Kidney capillary endothelial cell (primary cell): ENCODE data around the gene ZNF860.
"Not testable (repeated sequence)": the region's sequence is repeated elsewhere in the genome, so short reads cannot be mapped to it uniquely, and the experiment has no call there.

Experiments
- DNase-seq: peaks from one replicate; pipeline ENCODE4 v3.0.0-alpha.2; 2018; ENCODE audit warnings: low spot score

Gene ZNF860

DNA sequence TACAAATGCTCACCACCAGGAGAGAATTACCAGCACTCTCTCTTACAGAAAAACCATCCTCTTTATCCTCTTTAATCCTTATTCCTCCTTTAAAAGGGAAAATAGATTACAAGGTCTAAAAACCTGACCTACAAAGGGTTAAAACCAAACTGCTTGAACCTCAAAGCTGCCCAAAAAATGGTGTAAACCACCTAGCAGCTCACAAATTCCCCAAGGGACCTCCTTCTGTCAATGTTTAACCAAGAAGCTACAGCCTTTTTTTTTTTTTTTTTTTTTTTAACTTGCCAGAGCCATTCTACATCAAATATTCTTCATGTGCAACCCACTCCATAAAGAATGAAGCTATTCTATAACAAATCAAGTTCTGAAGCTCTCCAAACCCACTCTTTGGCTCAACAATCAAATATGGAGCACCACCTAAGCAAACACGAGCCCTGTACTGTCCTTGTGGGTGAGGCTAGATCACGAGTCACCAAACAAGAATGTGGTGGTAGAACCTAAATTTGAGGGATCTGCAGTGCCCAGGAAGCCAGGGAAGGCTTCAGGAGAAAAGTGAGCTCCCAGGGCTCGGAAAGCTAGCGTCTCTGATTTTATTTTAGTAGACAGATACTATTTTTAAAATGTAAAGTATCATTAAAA is 20.6 kb upstream of the ZNF860 start:
- DNase-seq: no peak

DNA sequence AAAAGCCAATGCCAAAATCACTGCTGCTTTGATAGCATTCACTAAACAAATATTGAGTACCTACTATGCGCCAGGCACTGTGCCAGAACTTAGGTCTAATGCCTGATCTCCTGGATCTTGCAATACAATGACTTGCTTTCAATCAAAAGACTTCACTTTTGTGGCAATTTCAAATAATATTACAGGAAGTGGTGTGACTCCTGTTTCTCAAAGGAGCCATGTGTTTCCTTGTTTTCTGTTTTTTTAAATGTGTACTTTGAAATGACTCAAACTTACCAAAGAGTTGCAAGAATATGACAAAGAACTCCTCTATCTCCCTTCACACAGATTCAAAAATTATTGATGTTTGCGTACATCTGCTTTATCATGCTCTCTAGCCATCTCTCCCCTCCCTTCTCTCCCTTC is 18.7 kb upstream of the ZNF860 start:
- DNase-seq: peak; percentile 90

DNA sequence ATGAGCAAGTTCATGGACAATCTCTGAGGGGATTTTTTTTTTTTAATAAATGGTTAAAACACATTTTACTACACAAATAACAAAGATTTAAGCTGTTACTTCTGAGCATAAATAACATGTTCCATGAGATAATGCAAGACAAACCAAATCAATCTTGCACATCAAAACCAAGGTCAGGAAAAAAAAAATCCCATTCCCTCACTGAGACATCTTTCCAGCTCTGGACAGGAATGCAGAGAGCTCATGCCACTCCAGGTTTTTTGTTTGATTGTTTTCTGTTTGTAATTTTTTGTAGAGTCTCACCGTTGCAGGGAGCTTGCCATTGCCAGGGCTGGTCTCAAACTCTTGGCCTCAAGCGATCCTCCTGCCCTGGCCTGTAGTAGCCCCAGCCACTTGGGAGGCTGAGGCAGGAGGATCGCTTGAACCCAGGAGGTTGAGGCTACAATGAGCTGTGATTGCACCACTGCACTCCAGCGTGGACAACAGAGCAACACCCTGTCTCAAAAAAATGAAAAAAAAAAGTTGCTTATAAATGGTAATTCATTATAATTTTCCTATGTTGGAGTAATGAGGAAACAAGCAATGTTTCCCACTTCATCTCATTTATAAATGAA is 14.5 kb upstream of the ZNF860 start:
- DNase-seq: no peak

DNA sequence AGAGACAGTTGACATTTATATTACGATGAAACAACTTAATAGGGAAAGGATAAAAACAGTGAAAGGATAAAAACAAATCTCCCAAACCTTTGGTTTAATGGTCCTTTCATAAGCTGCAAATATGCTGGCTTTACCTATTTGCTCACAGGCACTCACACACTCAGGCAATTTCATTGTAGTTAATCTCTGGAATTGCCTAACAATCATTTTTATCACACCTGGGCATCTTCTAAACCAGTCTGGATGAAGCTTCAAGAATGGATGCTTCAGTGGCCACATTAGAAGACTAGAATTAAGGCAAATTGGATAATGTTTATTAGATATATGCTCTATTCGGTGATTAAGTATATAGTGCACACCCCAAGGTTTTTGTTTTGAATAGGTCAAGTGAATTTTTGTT is 14.0 kb upstream of the ZNF860 start:
- DNase-seq: no peak

DNA sequence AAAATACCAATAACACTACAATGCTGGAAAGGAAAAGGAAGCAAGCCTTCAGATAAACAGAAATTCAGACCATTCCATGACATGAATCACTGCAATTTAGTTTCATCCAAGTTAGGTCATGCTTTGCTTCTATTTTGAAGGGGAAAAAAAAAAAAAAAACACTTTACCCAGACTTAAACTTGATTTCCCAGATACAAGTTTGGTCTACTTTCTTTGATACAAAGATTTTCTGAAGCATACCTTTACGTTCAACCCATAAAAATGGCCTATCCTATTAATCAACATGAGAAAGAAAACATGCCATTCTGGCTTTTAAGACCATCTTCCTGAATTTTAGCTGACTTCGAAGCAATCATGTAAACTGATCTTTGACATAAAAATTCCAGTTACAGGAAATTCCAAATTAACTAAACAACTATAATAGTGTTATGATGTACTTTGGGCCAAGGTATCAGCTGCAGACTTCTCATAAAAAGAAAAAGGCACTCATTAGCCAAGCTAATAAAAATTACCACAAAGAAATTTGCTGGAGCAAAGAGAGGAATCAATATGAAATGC is 13.1 kb upstream of the ZNF860 start:
- DNase-seq: peak; percentile 60

DNA sequence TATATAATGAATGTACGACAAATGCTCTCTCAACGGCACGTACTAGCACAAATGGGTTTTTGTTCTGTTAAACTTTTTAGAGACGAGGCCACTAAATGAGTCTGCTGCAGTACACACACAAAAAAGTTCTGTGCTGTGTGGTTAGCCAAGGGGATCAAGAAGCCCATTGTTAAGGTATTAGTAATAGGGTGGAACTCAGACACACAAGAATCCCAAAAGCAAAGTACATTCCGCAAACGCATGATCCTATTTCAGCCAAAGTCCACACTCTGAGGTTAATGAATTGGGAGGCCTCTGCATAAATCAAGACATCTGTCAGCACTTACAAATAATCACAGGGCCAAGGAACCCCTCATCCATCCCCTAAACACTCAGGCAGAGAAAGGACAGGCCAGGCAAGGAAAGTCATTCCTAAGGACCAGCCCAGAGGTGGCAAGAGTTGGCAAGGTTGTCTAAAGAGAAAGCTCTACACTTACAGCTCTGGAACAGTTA is 12.6 kb upstream of the ZNF860 start:
- peak; percentile 58 for DNase-seq

DNA sequence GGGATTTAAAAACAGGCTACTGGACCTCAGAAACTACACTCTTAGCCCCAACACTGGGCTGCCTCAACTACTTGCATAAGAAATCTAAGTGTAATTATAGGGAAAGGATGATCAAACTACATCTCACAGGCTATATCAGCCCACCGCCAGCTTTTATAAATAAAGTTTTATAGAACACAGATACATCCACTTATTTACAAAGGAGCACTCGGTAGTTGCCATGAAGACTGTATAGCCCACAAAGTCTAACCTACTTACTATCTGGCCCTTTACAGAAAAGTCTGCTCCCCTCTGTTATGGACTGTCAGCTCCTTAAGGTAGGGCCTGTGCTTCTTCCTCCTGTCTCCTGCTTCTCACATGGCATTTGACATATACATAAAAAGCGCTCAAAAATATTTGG is 9.9 kb upstream of the ZNF860 start:
- no peak for DNase-seq

DNA sequence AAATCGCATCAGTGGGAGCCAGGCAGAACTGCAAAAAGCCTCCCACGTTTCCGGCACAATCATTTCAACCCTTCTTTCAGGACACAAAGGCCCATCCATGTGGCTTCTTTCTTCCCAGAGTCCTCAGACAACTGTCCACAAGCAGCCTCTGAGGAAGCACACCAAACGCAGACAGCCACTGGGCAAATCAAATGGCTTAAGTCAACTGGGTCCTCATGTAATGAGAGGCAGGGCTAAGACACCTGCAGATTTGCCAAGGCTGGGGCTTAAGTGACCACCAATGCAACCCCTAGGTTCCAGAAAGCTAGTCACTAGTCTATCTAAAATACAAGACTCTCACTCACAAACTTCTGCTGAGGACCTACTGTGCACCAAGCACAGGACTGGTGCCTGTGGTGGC is 8.5 kb upstream of the ZNF860 start:
- no peak for DNase-seq

DNA sequence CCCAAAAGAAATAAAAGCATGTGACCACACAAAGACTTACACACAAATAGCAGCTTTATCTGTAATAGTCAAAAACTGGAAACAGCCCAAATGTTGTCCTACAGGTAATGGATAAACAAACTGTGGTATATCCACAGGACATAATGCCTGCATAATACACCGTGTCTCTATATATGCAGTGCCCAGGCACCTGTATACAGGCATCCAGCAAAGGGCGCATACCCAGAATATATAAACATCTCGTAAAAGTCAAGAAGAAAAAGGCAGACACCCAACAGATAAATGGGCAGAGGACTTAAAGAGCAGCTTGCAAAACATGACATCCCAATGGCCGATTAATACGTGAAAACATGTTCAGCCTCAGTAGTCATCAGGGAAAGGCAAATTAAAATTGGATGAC is 7.7 kb upstream of the ZNF860 start:
- no peak for DNase-seq

DNA sequence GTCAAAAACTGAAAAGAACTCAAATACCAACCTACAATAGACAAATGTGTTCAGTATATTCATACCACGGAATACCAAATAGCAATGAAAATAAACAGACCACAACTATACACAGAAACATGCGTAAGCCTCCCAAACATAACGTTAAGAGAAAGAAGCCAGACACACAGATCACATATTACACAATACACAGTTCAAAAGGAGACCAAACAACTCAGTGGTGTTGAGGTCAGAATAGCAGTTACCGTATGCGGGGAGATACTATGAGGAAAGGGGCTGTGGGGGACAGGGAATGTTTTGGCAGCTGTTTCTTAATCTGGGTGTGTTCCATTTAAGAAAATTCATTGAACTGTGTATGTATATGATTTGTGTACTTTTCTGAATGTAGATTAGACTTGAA is 7.1 kb upstream of the ZNF860 start:
- no peak for DNase-seq

DNA sequence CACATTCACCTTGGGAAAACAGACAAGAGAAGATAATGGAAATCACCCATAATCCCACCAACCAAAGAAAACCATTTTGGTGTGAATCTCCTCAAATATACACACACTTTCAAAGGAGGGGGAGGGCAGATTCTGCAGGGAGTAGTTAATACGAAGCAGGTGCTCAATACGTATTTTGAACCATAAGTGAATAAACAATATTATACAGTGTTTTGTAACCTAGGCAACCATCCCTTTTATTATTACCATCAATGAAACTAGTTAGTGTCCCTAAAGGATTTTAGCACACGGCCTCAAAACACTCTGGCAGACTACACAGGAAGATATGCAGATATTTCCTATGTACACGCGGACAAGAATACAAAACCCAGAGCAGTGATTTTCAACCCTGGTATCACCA is 6.6 kb upstream of the ZNF860 start:
- DNase-seq: no peak

DNA sequence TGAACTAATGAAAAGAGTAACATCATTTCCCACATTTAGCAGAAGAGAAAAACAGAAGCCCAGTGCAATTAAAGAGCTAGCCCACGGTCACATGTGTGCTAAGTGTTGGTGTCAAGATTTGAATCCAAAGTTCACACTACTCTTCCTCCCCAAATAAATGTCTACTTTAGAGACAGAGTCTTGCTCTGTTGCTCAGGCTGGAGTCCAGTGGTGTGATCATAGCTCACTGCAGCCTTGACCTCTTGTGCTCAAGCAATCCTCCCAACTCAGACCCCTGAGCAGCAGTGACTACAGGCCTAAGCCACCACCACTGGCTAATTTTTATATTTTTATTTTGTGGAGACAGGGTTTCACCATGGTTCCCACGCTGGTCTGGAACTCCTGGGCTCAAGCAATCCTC is 5.2 kb upstream of the ZNF860 start:
- no peak for DNase-seq

DNA sequence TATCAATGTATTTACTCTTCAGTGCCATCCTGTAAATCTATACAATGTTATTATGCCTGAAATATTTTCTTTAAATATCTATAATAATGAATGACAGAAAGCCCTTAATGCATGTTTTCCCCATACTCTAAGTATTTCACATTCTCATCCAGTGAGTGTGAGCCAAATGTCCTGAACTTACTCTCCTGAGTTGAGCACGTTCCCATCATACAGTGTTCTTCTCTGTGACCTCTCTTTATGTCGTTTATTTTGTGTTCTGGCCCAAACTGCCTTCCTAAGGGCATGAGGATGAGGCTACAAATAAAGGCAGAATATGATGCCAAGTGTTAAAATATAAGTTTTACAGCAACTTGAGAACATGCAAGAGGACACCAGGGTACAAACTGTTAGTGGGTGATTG is 3.8 kb upstream of the ZNF860 start:
- no peak for DNase-seq

DNA sequence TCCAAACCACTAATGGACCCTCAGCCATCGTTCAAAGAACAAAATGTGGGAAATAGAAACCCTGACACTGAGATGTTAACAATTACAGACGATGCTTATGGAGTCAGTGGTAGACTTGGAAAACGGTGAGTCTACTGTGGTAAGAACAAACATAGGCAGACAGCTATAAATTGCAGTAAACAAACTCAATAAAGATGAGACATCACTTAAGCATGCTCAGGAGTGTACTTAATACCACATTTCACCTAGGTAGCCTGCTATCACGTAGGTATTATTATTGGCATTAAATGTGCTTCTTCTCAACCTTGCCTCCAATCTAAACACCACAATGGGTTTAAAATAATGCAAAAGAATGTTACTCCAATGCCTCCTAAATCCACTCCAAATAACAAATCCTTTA is 3.0 kb upstream of the ZNF860 start:
- DNase-seq: no peak

DNA sequence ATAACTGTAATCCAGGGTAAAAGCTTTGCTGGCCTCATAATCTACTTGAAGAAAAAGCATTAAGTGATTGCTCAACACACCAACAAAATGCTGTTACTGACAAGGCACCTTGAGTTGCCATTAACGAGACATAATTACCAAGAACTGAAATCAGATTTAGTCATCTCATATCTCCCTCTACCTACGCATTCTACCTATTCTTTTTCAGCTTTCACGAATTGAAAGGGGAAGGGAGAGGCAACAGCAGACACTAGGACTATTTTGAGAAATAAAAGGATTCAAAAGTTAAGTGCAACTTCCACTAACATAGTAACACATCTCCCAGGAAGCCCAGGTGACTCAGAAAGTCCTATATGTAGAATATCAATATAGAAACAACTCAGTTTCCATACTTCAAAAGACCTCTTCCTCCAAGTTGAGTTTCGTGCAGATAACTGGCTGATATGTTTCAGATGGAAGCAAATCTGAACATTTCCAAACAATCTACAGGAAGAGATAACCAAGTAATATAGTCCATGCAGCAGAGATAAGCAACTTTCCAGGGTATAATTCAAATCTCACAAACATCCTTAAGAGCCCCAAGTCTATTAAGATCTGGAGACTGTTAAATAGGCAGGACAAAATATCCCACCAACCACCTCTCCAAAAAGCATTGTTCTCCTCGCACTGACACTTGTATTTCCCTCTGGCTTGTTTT is 2.4 kb upstream of the ZNF860 start:
- no peak for DNase-seq

DNA sequence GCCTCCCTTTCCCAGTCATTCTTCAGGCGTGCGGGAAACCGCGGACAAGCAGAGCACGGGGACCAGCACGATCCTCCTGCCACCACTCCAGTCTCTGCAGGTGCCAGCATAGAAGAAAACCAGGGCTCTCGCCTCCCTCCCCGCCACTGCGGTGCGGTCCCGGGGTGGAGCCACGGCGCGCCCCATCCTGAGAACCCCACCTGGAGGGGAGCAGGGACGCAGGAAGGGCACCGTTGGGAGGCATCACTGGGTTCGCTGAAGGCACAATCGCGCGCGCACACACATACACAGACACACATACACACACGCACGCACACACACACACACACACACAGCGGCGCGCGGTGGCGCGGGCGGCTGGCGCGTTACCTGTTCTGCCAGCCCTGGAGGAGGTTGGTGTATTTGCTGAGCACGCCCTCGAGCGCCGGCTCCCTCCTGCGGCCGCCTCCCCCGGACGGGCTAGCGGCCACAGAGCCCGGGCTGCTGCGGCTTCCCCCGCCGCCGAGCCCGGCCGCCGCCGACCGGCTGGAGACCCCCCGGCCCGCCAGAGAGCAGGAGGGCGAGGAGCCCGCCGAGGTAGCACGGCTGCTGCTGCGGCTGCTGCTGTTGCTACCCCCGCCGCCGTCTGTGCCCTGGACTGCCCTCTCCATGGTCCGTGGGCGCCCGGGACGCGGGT is 882 bp upstream of the ZNF860 start:
- DNase-seq: no peak

DNA sequence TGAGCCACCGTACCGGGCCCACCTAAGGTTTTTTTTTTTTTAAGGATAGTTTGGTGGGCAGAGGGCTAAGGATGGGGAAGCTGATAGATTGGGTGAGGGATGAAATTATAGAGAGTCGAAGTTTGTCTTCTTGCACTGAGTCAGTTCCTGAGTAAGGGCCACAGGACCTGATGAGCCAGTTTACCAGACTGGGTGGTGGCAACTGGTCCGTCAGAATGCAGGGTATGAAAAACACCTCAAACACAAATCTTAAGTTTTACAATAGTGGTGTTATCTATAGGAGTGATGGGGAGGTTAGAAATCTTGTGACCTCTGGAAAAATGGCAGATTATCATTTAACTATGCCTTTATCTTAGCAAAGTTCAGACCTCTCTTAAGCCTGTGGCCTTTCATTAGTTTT is 2.8 kb downstream of the ZNF860 start:
- DNase-seq: no peak

DNA sequence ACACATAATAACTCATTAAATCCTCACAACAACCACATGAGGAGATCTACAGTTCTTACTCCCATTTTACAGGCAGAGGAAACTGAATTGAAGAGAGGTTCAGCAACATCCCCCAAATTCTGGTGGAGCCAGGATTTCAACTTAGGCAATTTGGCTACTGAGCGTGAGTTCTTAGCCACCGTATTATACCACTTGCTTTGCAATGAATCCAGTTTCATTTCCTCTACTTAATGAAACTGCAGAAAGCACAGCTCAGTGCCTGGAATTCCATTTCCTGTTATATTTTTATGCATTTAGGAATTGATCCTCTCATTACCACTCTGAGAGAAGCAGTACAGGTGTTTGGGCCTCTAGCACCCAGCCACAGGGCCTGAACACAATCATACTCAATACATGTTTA is 4.3 kb downstream of the ZNF860 start:
- DNase-seq: no peak

DNA sequence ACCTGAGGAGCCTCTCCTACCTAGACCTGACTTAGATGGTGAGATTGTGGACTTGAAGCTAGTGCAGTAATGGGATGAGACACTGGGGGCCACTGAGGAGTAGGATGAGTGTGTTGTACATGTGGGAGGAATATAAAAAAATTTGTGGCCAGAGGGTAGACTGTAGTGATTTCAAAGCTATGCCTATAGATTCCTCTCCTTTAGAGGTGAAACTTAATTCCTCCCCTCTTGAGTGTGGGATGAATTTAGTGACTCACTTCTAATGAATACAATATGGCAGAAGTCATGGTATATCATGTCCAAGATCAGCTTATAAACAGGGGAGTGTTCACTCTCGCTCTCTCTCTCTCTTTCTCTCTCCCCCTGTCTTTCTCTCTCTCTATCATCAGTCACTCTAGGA is 6.7 kb downstream of the ZNF860 start:
- DNase-seq: no peak

DNA sequence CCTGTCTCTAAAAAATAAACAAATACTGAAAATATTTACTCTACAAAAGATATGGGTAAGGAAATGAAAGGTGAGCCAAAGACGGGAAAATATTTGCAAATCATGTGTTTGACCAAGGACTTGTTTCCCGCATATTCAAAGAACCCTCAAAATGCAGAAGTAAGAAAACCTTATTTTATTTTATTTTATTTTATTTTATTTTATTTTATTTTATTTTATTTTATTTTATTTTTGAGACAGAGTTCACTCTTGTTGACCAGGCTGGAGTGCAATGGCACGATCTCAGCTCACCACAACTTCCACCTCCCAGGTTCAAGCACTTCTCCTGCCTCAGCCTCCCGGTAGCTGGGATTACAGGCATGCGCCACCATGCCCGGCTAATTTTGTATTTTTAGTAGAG is 11.4 kb downstream of the ZNF860 start:
- not testable (repeated sequence) for DNase-seq

DNA sequence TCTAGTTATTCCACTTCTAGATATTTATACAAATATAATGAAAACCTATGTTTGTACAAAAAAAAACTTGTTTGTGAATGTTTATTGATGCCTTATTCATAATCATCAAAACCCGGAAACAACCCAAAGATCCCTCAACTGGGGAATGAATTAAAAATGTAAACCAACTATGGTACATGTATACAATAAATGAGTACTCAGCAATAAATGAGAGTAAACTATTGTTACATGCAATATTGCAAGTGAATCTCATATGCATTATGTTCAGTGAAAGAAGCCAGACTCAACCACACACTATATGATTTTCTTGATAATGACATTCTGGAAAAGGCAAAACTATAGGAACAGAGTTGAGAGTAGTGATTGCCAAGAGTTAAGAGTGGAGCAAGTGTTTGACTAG is 12.3 kb downstream of the ZNF860 start:
- no peak for DNase-seq

DNA sequence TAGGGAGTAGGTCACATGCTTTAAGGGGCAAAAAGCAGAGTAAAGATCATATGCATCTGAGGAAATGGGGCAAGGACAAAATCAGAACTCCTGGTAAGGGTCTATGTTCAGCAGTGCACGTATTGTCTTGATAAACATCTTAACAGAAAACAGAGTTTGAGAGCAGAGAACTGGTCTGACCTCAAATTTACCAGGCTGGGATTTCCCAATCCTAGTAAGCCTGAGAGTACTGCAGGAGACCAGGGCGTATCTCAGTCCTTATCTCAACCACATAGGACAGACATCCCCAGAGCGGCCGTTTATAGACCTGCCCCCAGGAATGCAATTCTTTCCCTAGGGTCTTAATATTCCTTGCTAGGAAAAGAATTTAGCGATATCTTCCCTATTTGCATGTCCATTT is 13.5 kb downstream of the ZNF860 start:
- not testable (repeated sequence) for DNase-seq

DNA sequence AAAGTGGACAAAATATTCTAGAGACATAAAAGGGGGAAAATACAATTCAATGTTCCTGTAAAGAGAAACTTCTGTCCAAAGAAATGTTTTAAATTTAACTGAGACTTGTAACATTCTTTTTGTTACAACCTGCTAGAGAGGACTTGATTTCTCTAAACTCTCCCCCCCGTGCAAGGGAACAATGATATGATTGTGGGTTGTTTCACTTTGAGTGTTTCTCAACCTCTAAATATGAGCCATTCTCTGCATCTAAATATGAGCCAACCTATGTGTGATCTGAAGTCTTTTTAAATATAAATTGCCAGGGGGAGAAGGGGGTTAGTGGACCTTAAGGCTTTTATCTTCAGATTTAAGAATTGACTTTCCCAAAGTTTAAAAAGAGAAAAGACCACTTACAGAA is 14.6 kb downstream of the ZNF860 start:
- DNase-seq: no peak
